ENCODE results near the gene P2RY14.

The P2RY14 gene

DNA sequence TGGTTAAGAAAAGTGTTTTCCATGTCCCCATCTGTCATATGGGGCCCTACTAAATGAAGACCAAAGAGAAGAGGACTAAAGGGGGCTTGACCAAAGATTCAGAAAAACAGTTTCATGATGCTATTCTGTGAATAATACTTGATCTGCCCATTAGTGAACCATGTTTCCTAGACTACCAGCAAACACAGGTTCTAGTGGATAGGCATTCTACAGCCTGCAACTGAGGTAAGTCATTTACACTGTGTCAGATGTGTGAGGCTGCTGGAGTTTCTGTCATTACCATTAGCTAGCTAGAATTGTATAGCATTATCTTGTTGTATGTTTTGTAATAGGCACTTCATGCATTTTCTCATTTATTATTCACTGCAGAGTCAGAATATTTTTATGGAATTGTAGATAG is 81.9 kb downstream of the P2RY14 start:
- H3K36me3 ChIP-seq, result no peaks in the 10 kb centered on the region
- no peaks in the 10 kb centered on the region for H3K9me3 ChIP-seq
- no peak for TF ChIP-seq CTCF (IDR thresholded peaks at IDR 0.05)
- no peaks in the 10 kb centered on the region for H3K4me1 ChIP-seq (ENCODE audit: control insufficient read depth in 1 of 2, insufficient read depth in 1 of 2, low read depth in 1 of 2, low read length in 1 of 2)
- H3K27me3 ChIP-seq, result no peaks in the 10 kb centered on the region
- no peak overlapping the region for H3K4me3 ChIP-seq (ENCODE audit: low read depth in 1 of 2, low read length in 1 of 2)
- H3K27ac ChIP-seq, result no peak overlapping the region

GRCh38 chr3:151195826-151196225 is 82.5 kb downstream of the P2RY14 start:
- Histone ChIP-seq H3K4me1 (ENCODE audit: control insufficient read depth in 1 of 2, insufficient read depth in 1 of 2, low read depth in 1 of 2, low read length in 1 of 2) (no peaks in the 10 kb centered on the region), H3K9me3 (no peaks in the 10 kb centered on the region), H3K36me3 (no peaks in the 10 kb centered on the region), H3K4me3 (ENCODE audit: low read depth in 1 of 2, low read length in 1 of 2) (no peak overlapping the region), H3K27me3 (no peaks in the 10 kb centered on the region), H3K27ac (no peak overlapping the region)
- TF ChIP-seq CTCF (IDR thresholded peaks at IDR 0.05), result no peak

DNA sequence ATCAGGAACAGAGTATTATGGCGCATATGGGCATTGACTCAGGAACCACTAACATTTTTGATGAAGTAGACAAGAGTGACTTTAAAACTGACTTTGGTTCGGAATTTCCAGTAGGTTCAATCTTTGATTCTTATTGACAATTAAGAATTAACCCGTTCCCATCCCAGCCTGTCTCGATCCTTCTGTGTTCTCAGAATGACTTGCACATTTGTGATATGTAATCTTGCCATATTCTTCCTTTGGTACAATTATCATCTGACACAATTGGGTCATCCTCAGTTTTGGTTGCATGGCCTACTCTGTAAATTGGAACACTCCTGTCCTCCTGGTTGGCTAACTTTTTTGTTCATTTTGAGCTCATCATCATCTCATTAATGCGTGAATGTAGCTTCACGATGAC is 85.8 kb downstream of the P2RY14 start:
- Histone ChIP-seq H3K4me3 (ENCODE audit: low read depth in 1 of 2, low read length in 1 of 2) (no peak overlapping the region), H3K27me3 (no peaks in the 10 kb centered on the region), H3K9me3 (no peaks in the 10 kb centered on the region), H3K27ac (no peak overlapping the region), H3K4me1 (ENCODE audit: control insufficient read depth in 1 of 2, insufficient read depth in 1 of 2, low read depth in 1 of 2, low read length in 1 of 2) (no peaks in the 10 kb centered on the region), H3K36me3 (no peaks in the 10 kb centered on the region)
- TF ChIP-seq CTCF (IDR thresholded peaks at IDR 0.05), result no peak

DNA sequence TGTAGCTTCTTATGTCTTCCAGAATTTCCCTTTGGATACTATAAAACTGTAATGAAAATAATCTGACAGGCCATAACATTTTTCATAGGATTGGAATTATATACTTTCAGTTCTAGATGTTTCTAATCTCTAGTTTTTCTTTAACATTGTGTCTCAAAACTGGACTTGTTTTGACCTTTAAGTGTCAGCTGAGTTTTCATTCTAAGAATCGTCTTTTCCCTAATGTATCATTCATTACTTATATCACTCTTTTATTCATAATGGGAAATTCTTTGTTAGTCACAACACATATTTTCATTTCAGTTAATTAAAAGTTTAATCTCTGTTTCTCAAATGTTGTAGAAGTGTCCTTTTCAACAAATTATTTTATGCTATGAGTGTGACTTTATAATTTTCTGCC is 87.2 kb downstream of the P2RY14 start:
- Histone ChIP-seq H3K27me3 (no peaks in the 10 kb centered on the region), H3K4me1 (ENCODE audit: control insufficient read depth in 1 of 2, insufficient read depth in 1 of 2, low read depth in 1 of 2, low read length in 1 of 2) (no peaks in the 10 kb centered on the region), H3K36me3 (no peaks in the 10 kb centered on the region), H3K27ac (no peak overlapping the region), H3K9me3 (no peaks in the 10 kb centered on the region), H3K4me3 (ENCODE audit: low read depth in 1 of 2, low read length in 1 of 2) (no peak overlapping the region)
- TF ChIP-seq CTCF (IDR thresholded peaks at IDR 0.05), result no peak

DNA sequence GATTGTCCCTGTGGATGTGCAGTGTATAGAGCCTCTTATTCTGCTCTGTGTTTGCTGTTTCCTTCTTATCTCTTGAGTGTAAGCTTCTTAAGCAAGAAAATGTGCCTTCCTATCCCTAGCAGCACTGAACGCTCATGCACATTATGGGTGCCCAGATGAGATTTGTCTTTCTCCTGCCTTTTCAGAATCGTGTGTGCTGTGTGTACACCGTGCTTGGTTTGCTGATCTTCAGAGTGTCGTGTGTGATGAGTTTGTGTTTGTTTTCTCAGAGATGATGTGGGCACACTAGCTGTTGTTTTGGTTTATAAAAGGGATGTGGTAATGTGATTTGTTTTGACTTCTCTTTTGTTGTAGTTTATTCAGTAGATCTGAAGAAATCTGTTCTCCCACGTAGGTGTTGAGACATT is 95.1 kb downstream of the P2RY14 start:
- Histone ChIP-seq H3K9me3 (no peaks in the 10 kb centered on the region), H3K4me1 (ENCODE audit: control insufficient read depth in 1 of 2, insufficient read depth in 1 of 2, low read depth in 1 of 2, low read length in 1 of 2) (no peaks in the 10 kb centered on the region), H3K4me3 (ENCODE audit: low read depth in 1 of 2, low read length in 1 of 2) (no peak overlapping the region), H3K36me3 (no peaks in the 10 kb centered on the region), H3K27ac (no peak overlapping the region), H3K27me3 (no peaks in the 10 kb centered on the region)
- no peak for TF ChIP-seq CTCF (IDR thresholded peaks at IDR 0.05)

Measured in neutrophil (primary cell).